GM18498 (cell line): Measurements from ENCODE around the gene TM9SF1.

Experiments
- ATAC-seq: cut with Tn5 transposase; IDR thresholded peaks from one replicate; pipeline ENCODE4 v1.9.1; 2021; ENCODE audit warnings: mild to moderate bottlenecking, moderate library complexity; ENCODE audit not compliant: unreplicated experiment

The TM9SF1 gene

GRCh38 chr14:24195186-24196070, at the start of gene TM9SF1:
Gene TM9SF1, minus strand, starts transcription at chr14:24195441. Its CDS starts 422 bp downstream, at chr14:24195019.
- peak; percentile 92 for ATAC-seq

GRCh38 chr14:24243336-24243836, 48.1 kb upstream of the TM9SF1 start:
- ATAC-seq: no peak

- ATAC-seq: peak; percentile 84
These were observed 46.7 kb upstream of the TM9SF1 start for GRCh38 chr14:24241829-24242443.

DNA sequence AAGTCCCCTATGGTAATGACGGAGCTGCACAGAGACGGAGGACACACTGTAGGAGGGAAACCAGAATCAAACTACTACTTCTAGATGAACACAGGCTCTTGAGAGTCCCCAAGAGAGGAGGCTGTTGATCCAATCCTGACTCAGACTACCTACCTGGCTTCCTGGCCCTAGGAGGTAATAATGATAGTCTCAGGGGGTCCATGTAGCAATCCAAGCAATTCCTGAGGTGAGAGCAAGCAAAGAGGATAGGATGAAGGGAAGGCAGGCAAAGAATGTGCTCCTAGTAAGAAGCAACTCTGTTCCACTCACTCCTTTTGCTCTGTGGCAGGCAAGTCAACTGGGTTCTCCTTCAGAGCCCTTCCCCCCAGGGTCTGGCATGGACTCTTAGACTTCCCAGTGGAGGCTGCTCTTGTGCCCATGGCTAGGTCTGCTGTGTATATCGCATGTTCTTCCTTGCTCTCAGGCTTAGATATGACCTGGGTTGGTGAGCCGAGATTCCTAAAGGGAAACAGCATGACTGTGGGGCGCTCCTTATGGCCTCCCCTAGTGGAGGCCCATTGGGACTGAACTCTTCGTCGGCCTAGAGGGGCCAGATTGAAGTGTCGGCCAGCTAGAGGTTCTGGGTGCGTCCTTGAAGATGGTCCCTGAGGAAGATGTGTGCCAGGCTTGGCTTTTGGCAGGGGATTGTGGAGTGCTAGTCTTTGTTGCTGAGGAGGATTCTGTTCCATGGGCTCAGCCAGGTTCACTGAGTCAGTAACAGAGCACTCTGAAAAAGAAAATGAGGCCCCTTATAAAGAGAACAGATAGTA, 45.1 kb upstream of the TM9SF1 start:
- ATAC-seq: no peak

- ATAC-seq: no peak
These were observed 43.3 kb upstream of the TM9SF1 start for GRCh38 chr14:24238527-24239037.

DNA sequence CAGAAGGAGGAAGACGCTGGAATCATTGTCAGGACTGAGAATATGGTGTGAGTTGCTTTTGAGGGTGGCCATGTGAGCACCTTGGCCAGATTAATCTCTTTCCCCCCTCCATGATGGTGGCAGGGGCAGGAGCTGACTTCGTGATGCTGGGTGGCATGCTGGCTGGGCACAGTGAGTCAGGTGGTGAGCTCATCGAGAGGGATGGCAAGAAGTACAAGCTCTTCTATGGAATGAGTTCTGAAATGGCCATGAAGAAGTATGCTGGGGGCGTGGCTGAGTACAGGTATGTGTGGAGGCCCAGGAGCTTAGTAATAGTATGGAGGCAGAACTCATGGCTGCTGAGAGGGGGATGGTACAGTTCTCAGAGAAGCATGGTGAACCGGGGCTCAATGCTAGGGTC, 42.9 kb upstream of the TM9SF1 start:
- no peak for ATAC-seq

DNA sequence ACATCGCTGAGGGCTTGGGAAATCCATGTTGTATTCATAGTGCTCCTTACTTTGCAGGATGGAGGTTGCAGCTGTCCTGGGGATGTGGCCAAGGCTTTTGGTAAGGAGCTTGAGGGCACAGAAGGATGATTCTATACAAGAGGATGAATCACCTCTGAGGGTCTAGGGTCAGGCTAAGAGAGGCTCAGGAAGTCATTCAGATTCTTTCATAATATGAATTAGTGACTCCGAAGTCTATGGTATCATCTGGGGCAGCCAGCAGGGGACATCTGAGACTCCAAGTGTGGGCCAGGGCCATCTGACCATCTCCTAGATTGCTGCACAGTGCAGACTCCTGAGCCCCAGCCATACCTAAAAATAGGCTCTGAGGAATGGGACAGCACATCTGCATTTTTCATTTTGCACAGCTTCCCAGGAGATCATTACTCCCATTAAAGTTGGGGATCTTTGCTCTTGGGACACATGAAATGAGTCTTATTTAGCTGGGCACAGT, 42.3 kb upstream of the TM9SF1 start:
- ATAC-seq: no peak

DNA sequence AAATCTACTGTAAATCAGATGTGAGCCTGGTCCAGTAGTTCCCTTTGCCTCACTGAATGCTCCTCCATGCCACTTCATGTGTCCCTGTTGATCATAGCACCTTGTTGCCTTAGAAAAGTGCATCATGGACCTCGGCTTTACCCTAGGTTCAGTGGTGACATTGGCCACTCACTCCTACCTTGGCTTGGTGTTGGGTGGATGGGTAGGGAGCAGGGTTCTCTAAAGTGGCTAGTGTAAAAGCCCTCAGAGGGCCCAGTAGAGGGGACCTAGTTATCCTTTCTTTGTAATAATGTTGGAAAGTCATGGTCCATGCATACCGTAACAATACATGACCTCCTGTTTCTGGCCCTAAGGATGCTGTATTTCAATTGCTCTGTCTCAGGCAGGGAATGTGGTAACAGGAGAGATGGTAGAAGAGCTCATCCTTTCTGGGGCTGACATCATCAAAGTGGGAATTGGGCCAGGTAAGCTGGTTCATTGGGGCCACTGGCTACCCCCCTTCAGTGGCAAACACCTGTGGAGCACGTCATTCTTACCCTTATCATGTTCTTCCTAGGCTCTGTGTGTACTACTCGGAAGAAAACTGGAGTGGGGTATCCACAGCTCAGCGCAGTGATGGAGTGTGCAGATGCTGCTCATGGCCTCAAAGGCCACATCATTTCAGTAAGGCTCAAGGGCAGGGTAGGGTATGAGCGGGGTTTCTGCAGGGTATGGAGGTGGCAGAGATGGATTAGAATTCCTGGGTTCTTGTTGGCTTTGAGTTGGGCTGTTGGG, 41.6 kb upstream of the TM9SF1 start:
- no peak for ATAC-seq

GRCh38 chr14:24235804-24236688, 40.8 kb upstream of the TM9SF1 start:
- ATAC-seq: no peak

GRCh38 chr14:24234095-24235005, 39.1 kb upstream of the TM9SF1 start:
- ATAC-seq: no peak

DNA sequence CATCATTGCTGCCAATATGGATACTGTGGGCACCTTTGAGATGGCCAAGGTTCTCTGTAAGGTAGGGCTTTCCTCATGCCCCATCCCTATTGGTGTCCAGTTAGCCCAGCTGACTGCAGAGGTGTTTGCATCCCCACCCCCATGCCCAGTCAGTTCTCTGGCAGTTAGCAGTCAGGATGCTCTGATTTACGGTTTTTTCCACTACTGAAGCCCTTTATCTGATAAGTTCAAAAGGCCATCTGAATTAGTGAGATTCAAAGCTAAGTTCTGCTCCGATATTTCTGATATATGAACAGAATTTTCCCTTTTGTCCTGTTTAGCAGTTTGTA, 38.3 kb upstream of the TM9SF1 start:
- no peak for ATAC-seq

GRCh38 chr14:24232645-24233537, 37.6 kb upstream of the TM9SF1 start, which contains the start of gene GMPR2:
Gene GMPR2, plus strand, starts transcription at chr14:24232929. Its CDS starts 325 bp downstream, at chr14:24233254.
- ATAC-seq: peak; percentile 59

GRCh38 chr14:24232121-24232644, 36.9 kb upstream of the TM9SF1 start, which contains the start of gene NEDD8:
Gene NEDD8, minus strand, starts transcription at chr14:24232367. Its CDS starts 100 bp downstream, at chr14:24232267.
- ATAC-seq: peak; percentile 77

GRCh38 chr14:24231263-24232120, 36.3 kb upstream of the TM9SF1 start:
- peak; percentile 8 for ATAC-seq

GRCh38 chr14:24228902-24229301, 33.7 kb upstream of the TM9SF1 start:
- ATAC-seq: no peak

GRCh38 chr14:24226473-24226872, 31.2 kb upstream of the TM9SF1 start:
- no peak for ATAC-seq
